ENCODE results near the gene FBXW7.

DNA sequence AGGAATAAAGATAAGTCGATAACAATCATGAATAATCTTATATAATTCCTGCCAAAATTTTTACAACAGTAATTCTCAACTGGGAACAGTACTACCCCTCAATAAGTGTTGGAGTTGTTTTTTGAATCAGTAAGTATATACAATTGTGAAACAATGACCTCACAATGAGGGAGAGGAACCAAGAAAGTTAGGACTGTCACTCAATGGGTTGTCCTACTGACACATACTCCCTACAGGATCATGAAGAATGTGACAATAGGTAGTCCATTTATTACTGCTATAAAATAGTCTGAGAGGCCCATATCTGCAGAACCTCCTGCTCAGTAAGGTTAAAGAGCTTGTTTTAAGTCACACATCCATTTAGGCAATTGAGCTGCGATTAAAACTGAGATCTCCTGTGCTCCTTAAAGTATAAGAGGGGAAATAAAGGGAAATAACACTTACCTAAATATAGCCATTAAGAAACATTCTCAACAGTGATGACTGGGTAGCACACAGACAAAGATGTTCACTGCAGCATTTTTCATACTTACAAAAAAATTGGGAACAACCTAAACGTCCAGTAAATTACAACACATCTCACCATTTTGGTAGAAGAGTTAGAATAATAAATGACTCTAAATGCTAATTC, 26.2 kb downstream of the FBXW7 start:
- no peak for TF ChIP-seq EP300 (IDR thresholded peaks at IDR 0.05; ENCODE audit: low read depth)
- TF ChIP-seq, protein P1, sequence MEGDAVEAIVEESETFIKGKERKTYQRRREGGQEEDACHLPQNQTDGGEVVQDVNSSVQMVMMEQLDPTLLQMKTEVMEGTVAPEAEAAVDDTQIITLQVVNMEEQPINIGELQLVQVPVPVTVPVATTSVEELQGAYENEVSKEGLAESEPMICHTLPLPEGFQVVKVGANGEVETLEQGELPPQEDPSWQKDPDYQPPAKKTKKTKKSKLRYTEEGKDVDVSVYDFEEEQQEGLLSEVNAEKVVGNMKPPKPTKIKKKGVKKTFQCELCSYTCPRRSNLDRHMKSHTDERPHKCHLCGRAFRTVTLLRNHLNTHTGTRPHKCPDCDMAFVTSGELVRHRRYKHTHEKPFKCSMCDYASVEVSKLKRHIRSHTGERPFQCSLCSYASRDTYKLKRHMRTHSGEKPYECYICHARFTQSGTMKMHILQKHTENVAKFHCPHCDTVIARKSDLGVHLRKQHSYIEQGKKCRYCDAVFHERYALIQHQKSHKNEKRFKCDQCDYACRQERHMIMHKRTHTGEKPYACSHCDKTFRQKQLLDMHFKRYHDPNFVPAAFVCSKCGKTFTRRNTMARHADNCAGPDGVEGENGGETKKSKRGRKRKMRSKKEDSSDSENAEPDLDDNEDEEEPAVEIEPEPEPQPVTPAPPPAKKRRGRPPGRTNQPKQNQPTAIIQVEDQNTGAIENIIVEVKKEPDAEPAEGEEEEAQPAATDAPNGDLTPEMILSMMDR (IDR thresholded peaks at IDR 0.05) = no peak

All from transverse colon (tissue), 3 donors.